NCI-H510A treated with DMSO at 0.1 percent for 48 hours (cell line): ENCODE results near the gene ITIH2.
"Not testable (repeated sequence)": the region's sequence is repeated elsewhere in the genome, so short reads cannot be mapped to it uniquely, and the experiment has no call there.

Experiments used
- DNase-seq: peaks from one replicate; lab custom pipeline; 2025; lab: John Stamatoyannopoulos, UW

ITIH2 gene

GRCh38 chr10:7697426-7697825 is 5.7 kb upstream of the ITIH2 start:
- no peak for DNase-seq

- no peak for DNase-seq
Observed at GRCh38 chr10:7700577-7701125, 2.5 kb upstream of the ITIH2 start.

- DNase-seq: no peak
Observed at GRCh38 chr10:7701158-7701742, 1.9 kb upstream of the ITIH2 start.

GRCh38 chr10:7702288-7702812 is 766 bp upstream of the ITIH2 start:
- DNase-seq: no peak

GRCh38 chr10:7704071-7705016 is 1.2 kb downstream of the ITIH2 start:
- no peak for DNase-seq

GRCh38 chr10:7705341-7705740 is 2.2 kb downstream of the ITIH2 start:
- no peak for DNase-seq

GRCh38 chr10:7706534-7707073 is 3.5 kb downstream of the ITIH2 start:
- DNase-seq: no peak

GRCh38 chr10:7707102-7707501 is 4.0 kb downstream of the ITIH2 start:
- DNase-seq: no peak

- DNase-seq: no peak
Observed at GRCh38 chr10:7707858-7708622, 4.9 kb downstream of the ITIH2 start.

- DNase-seq: no peak
Observed at GRCh38 chr10:7708832-7709231, 5.7 kb downstream of the ITIH2 start.

GRCh38 chr10:7710446-7710845 is 7.3 kb downstream of the ITIH2 start:
- no peak for DNase-seq

- not testable (repeated sequence) for DNase-seq
Observed at GRCh38 chr10:7711075-7711474, 8.0 kb downstream of the ITIH2 start.

- DNase-seq: no peak
Observed at GRCh38 chr10:7715515-7715914, 12.4 kb downstream of the ITIH2 start.

- DNase-seq: no peak
Observed at GRCh38 chr10:7717767-7718166, 14.7 kb downstream of the ITIH2 start.

GRCh38 chr10:7718685-7719084 is 15.6 kb downstream of the ITIH2 start:
- DNase-seq: no peak

- no peak for DNase-seq
Observed at GRCh38 chr10:7720478-7720877, 17.4 kb downstream of the ITIH2 start.

GRCh38 chr10:7722927-7723529 is 19.9 kb downstream of the ITIH2 start:
- no peak for DNase-seq

GRCh38 chr10:7734821-7735220 is 31.7 kb downstream of the ITIH2 start:
- no peak for DNase-seq

GRCh38 chr10:7738536-7739407 is 35.7 kb downstream of the ITIH2 start:
- DNase-seq: no peak

GRCh38 chr10:7744307-7744706 is 41.2 kb downstream of the ITIH2 start:
- DNase-seq: no peak
